Neural progenitor cell (in vitro differentiated cells): ENCODE results near the gene SON. TPM values are rescaled to one million over a fixed set of nuclear protein-coding genes. Genes with fewer than 3 reads are reported as not detected.

Experiments
- DNase-seq: peaks from one replicate; pipeline ENCODE4 v3.0.0-alpha.2; 2016; ENCODE audit warnings: low spot score
- H2AFZ ChIP-seq: fragments of 200-600 bp; sonication (generic); replicated peaks from 2 replicates; pipeline ENCODE4 v1.6.1; 2016; ENCODE audit warnings: antibody characterized with exemption
- H3F3A ChIP-seq: fragments of 200-600 bp; sonication (generic); 2 replicates; pipeline ENCODE4 v1.6.1; 2016; ENCODE audit warnings: antibody characterized with exemption, low read depth
- H3K27ac ChIP-seq: fragments of 200-600 bp; sonication (generic); 2 replicates; pipeline ENCODE4 v1.5.1; 2016; ENCODE audit warnings: mild to moderate bottlenecking
- H3K27me3 ChIP-seq: fragments of 200-600 bp; sonication (generic); 2 replicates; pipeline ENCODE4 v1.6.1; 2016; ENCODE audit warnings: mild to moderate bottlenecking, moderate library complexity
- H3K36me3 ChIP-seq: fragments of 200-600 bp; sonication (generic); 2 replicates; pipeline ENCODE4 v1.5.1; 2016
- H3K4me1 ChIP-seq: fragments of 200-600 bp; sonication (generic); 2 replicates; pipeline ENCODE4 v1.6.1; 2016; ENCODE audit warnings: mixed run types
- H3K4me2 ChIP-seq: fragments of 200-600 bp; sonication (generic); 2 replicates; pipeline ENCODE4 v1.6.1; 2016
- H3K4me3 ChIP-seq: fragments of 200-600 bp; sonication (generic); 2 replicates; pipeline ENCODE4 v1.5.1; 2016
- H3K79me2 ChIP-seq: fragments of 200-600 bp; sonication (generic); 2 replicates; pipeline ENCODE4 v1.6.1; 2016; ENCODE audit warnings: low read depth
- H3K9ac ChIP-seq: fragments of 200-600 bp; sonication (generic); 2 replicates; pipeline ENCODE4 v1.6.1; 2016
- H3K9me3 ChIP-seq: fragments of 200-600 bp; sonication (generic); 2 replicates; pipeline ENCODE4 v1.5.1; 2016; ENCODE audit warnings: low read depth
- H4K20me1 ChIP-seq: fragments of 200-600 bp; sonication (generic); 2 replicates; pipeline ENCODE4 v1.6.1; 2016; ENCODE audit warnings: low read depth
- H3K27ac Mint-ChIP-seq: 3 replicates; pipeline ENCODE4 v1.8.0; 2021; ENCODE audit warnings: mixed read lengths
- H3K27me3 Mint-ChIP-seq: 2 replicates; pipeline ENCODE4 v1.8.0; 2022; ENCODE audit warnings: low read depth, mild to moderate bottlenecking, inconsistent platforms, moderate library complexity, mixed read lengths; ENCODE audit not compliant: insufficient read depth
- H3K36me3 Mint-ChIP-seq: 3 replicates; pipeline ENCODE4 v1.8.0; 2021; ENCODE audit warnings: mixed read lengths
- H3K4me1 Mint-ChIP-seq: 3 replicates; pipeline ENCODE4 v1.8.0; 2021; ENCODE audit warnings: mixed read lengths
- H3K4me3 Mint-ChIP-seq: 3 replicates; pipeline ENCODE4 v1.8.0; 2021; ENCODE audit warnings: mild to moderate bottlenecking, moderate library complexity, mixed read lengths
- H3K9me3 Mint-ChIP-seq: 3 replicates; pipeline ENCODE4 v1.8.0; 2020; ENCODE audit warnings: mixed read lengths
- EZH2 ChIP-seq: fragments of 200-600 bp; sonication (generic); IDR thresholded peaks from 2 replicates; pipeline ENCODE4 v1.6.1; 2017; ENCODE audit warnings: antibody characterized with exemption, mild to moderate bottlenecking, moderate library complexity
- EZH2phosphoT487 ChIP-seq: fragments of 200-600 bp; sonication (generic); IDR thresholded peaks from 2 replicates; pipeline ENCODE4 v1.6.1; 2017; ENCODE audit warnings: antibody characterized with exemption
- total RNA-seq: library from RNA; depleted of rRNA; stranded (reverse); fragments of >200 nt; gene quantifications from 2 replicates; pipeline ENCODE4 v1.2.3, GENCODE V29; 2015; ENCODE audit warnings: low replicate concordance
- TF ChIP-seq, protein P1 (sequence below): fragments of 200-600 bp; sonication (generic); IDR thresholded peaks from 2 replicates; pipeline ENCODE4 v1.5.1; 2017; ENCODE audit warnings: antibody characterized with exemption, mild to moderate bottlenecking

Gene SON
- total RNA-seq, 1 donor from 2014 or later: 200 TPM

- H3K27me3 ChIP-seq: no peaks in the 10 kb centered on the region
- peaks cover 2% of the 10 kb centered on the region for H3K4me1 ChIP-seq
- H3K9me3 Mint-ChIP-seq: peaks cover 2% of the 10 kb centered on the region
- peaks cover 7% of the 10 kb centered on the region for H3F3A ChIP-seq
- TF ChIP-seq EZH2: no peak
- no peak for TF ChIP-seq EZH2phosphoT487
- TF ChIP-seq, protein P1, sequence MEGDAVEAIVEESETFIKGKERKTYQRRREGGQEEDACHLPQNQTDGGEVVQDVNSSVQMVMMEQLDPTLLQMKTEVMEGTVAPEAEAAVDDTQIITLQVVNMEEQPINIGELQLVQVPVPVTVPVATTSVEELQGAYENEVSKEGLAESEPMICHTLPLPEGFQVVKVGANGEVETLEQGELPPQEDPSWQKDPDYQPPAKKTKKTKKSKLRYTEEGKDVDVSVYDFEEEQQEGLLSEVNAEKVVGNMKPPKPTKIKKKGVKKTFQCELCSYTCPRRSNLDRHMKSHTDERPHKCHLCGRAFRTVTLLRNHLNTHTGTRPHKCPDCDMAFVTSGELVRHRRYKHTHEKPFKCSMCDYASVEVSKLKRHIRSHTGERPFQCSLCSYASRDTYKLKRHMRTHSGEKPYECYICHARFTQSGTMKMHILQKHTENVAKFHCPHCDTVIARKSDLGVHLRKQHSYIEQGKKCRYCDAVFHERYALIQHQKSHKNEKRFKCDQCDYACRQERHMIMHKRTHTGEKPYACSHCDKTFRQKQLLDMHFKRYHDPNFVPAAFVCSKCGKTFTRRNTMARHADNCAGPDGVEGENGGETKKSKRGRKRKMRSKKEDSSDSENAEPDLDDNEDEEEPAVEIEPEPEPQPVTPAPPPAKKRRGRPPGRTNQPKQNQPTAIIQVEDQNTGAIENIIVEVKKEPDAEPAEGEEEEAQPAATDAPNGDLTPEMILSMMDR: no peak
- H3K79me2 ChIP-seq: peaks cover 100% of the 10 kb centered on the region
- H3K4me2 ChIP-seq: no peak overlapping the region
- DNase-seq: no peak
- no peak overlapping the region for H3K27ac Mint-ChIP-seq
- H3K27ac ChIP-seq: no peak overlapping the region
- no peaks in the 10 kb centered on the region for H3K9me3 ChIP-seq
- no peak overlapping the region for H3K4me3 ChIP-seq
- peaks cover 93% of the 10 kb centered on the region for H4K20me1 ChIP-seq
- H3K36me3 ChIP-seq: peaks cover 34% of the 10 kb centered on the region
- no peak overlapping the region for H3K4me3 Mint-ChIP-seq
- peaks cover 72% of the 10 kb centered on the region for H3K36me3 Mint-ChIP-seq
- H3K9ac ChIP-seq: no peak overlapping the region
- no peak overlapping the region for H2AFZ ChIP-seq
- H3K4me1 Mint-ChIP-seq: peaks cover 3% of the 10 kb centered on the region
- peaks cover 5% of the 10 kb centered on the region for H3K27me3 Mint-ChIP-seq
These were observed 9.5 kb downstream of the SON start for GRCh38 chr21:33552093-33552998.

- peaks cover 13% of the 10 kb centered on the region for H3F3A ChIP-seq
- DNase-seq: no peak
- Mint-ChIP-seq H3K4me3 (no peak overlapping the region), H3K27ac (no peak overlapping the region), H3K27me3 (peaks cover 5% of the 10 kb centered on the region), H3K4me1 (peaks cover 3% of the 10 kb centered on the region), H3K36me3 (peaks cover 76% of the 10 kb centered on the region), H3K9me3 (peaks cover 2% of the 10 kb centered on the region)
- H2AFZ ChIP-seq: no peak overlapping the region
- peaks cover 2% of the 10 kb centered on the region for H3K4me1 ChIP-seq
- peaks cover 37% of the 10 kb centered on the region for H3K36me3 ChIP-seq
- no peak overlapping the region for H3K4me3 ChIP-seq
- TF ChIP-seq EZH2phosphoT487 (no peak), EZH2 (no peak)
- TF ChIP-seq, protein P1: no peak
- peaks cover 100% of the 10 kb centered on the region for H3K79me2 ChIP-seq
- no peaks in the 10 kb centered on the region for H3K9me3 ChIP-seq
- no peak overlapping the region for H3K27ac ChIP-seq
- no peak overlapping the region for H3K4me2 ChIP-seq
- H3K27me3 ChIP-seq: no peaks in the 10 kb centered on the region
- H4K20me1 ChIP-seq: peaks cover 94% of the 10 kb centered on the region
- H3K9ac ChIP-seq: no peak overlapping the region
These were observed 10.3 kb downstream of the SON start for GRCh38 chr21:33552999-33553598.

GRCh38 chr21:33554236-33554981 is 11.6 kb downstream of the SON start:
- DNase-seq: no peak
- peaks cover 2% of the 10 kb centered on the region for H3K4me1 ChIP-seq
- H3K9ac ChIP-seq: no peak overlapping the region
- H3K79me2 ChIP-seq: peaks cover 100% of the 10 kb centered on the region
- Mint-ChIP-seq H3K27me3 (peaks cover 5% of the 10 kb centered on the region), H3K4me1 (peaks cover 3% of the 10 kb centered on the region), H3K4me3 (no peak overlapping the region), H3K9me3 (peaks cover 2% of the 10 kb centered on the region), H3K36me3 (peaks cover 76% of the 10 kb centered on the region), H3K27ac (no peak overlapping the region)
- H3K9me3 ChIP-seq: no peaks in the 10 kb centered on the region
- TF ChIP-seq EZH2 (no peak), EZH2phosphoT487 (no peak)
- TF ChIP-seq, protein P1: no peak
- no peak overlapping the region for H3K4me3 ChIP-seq
- peaks cover 94% of the 10 kb centered on the region for H4K20me1 ChIP-seq
- H3K27ac ChIP-seq: no peak overlapping the region
- H2AFZ ChIP-seq: no peak overlapping the region
- no peak overlapping the region for H3K4me2 ChIP-seq
- peaks cover 42% of the 10 kb centered on the region for H3K36me3 ChIP-seq
- H3F3A ChIP-seq: peaks cover 23% of the 10 kb centered on the region
- no peaks in the 10 kb centered on the region for H3K27me3 ChIP-seq
